GM19025 (cell line): ENCODE results near the gene NBPF4.
"Not testable (repeated sequence)": the region's sequence is repeated elsewhere in the genome, so short reads cannot be mapped to it uniquely, and the experiment has no call there.

ENCODE experiments used
- ATAC-seq: cut with Tn5 transposase; IDR thresholded peaks from one replicate; pipeline ENCODE4 v1.9.1; 2021; ENCODE audit warnings: mild to moderate bottlenecking, low read depth, moderate library complexity; ENCODE audit not compliant: unreplicated experiment

Gene NBPF4

GRCh38 chr1:108243976-108244375, at the start of gene NBPF4:
TSS of gene NBPF4 (minus strand) at chr1:108244076. CDS start at chr1:108243761, 315 bp downstream.
- not testable (repeated sequence) for ATAC-seq

DNA sequence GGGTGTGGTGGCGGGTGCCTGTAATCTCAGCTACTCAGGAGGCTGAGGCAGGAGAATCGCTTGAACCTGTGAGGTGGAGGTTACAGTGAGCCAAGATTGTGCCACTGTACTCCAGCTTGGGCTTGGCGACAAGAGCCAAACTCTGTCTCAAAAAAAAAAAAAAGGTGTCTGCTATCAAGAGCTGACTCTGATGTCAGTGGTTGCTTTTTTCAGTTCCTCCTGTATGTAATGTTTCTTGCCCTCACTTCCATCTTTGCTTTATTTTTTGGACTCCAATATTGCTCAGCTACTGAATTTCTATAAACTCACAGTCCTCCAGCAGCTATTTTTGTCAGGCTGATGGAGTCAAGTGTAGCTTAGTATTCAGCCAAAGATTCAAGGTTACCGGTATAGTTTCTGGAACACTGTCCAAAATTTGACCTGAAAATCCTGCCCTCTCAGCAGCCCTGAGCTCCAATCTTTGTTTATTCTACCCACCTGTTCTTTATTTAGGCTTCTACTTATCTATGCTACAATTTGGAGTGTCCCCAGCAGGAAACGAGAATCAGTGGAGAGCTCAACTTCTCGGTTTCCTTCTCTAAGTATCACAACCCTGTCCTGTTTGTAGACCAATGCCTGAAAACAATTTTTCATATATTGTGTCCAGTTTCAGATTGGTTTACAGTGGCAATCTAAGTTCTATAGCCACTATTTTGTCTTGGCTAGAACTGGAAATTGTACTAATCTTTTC, 38.8 kb upstream of the NBPF4 start:
- not testable (repeated sequence) for ATAC-seq

DNA sequence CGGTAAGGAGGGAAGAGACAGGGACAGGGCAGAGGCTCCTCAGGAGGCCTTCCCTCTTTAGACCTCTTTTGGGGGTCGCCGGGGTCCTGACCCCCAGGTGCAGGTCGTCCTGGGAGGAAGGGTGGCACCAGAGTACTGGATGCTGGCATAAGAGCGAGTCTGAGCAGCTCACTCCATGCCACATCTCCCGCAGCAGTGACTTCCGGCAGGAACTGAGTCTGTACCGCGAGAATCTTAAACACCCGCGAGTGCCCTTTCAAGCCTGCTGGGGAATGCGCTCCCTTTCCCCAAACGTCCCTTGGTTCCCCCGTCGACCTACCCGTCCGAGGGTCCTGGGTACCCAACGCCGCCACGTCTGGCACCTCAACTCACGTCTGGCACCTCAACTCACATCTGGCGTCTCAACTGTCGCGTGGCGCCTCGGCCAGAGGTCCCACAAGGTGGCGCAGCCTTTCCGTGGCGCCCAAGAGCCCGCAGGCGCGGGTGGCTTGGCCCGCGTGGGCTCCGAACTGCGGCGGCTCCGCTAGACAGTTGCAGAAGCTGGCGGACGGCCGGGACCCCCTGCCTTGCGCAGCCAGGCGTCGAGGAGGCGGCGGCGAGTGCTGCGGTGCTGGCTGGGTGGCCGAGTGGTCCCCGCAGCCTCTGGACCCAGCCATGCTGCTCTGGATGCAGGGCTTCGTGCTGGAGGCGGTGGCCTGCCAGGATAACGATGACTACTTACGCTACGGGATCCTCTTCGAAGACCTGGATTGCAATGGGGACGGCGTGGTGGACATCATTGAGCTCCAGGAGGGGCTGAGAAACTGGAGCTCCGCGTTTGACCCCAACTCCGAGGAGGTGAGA, 28.8 kb upstream of the NBPF4 start:
- ATAC-seq, result peak; percentile 63

DNA sequence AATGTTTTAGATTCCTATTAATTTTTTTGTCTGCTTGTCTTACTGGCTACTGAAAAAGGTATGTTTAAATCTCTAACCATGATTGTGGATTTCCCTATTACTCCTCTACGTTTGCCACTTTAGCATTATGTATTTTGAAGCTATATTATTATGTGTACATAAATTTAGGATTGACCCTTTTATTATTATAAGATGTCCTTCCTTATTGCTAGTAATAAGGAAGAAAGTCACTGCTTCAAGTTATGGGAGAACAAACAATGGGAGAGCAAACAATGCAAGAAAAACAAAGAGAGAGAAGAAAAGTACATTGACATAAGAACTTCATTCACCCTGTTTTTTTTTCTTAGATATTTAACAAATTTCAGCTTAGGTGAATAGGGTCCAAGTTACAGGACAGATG, 23.2 kb upstream of the NBPF4 start:
- not testable (repeated sequence) for ATAC-seq

- ATAC-seq, result not testable (repeated sequence)
Measured at GRCh38 chr1:108261967-108262366, 18.1 kb upstream of the NBPF4 start.

DNA sequence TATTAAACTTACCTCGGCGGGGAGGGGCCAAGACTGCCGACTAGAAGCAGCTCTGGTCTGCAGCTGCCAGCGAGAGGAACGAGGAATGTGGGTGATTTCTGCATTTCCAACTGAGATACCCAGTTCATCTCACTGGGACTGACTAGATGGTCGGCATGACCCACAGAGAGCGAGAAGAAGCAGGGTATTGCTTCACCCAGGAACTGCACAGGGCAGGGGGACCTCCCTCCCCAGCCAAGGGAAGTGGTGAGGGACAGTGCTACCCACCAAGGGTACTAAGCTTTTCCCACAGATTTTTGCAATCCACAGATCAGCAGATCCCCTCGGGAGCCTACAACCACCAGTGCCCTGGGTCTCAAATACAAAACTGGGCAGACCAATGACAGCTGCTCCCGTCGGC, 17.6 kb upstream of the NBPF4 start:
- ATAC-seq, result not testable (repeated sequence)

- ATAC-seq, result not testable (repeated sequence)
Measured at GRCh38 chr1:108260578-108261259, 16.8 kb upstream of the NBPF4 start.

DNA sequence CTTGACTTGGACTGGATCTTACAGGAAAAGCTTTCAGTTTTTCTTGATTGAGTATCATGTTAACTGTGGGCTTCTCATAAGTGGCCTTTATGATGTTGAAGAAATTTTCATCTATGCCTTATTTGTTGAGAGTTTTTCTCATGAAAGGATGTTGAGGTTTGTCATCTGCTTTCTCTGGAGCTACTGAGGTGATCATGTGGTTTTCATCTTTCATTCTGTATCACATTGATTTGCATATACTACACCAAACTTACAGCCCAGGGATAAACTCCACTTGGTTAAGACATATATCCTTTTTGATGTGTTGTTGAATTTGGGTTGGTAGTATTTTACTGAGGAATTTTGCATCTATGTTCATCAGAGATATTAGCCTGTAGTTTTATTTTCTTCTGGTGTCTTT, 11.6 kb upstream of the NBPF4 start:
- ATAC-seq, result not testable (repeated sequence)

GRCh38 chr1:108239426-108239825, 4.5 kb downstream of the NBPF4 start:
- ATAC-seq, result not testable (repeated sequence)

- not testable (repeated sequence) for ATAC-seq
Measured at GRCh38 chr1:108235308-108235707, 8.6 kb downstream of the NBPF4 start.

DNA sequence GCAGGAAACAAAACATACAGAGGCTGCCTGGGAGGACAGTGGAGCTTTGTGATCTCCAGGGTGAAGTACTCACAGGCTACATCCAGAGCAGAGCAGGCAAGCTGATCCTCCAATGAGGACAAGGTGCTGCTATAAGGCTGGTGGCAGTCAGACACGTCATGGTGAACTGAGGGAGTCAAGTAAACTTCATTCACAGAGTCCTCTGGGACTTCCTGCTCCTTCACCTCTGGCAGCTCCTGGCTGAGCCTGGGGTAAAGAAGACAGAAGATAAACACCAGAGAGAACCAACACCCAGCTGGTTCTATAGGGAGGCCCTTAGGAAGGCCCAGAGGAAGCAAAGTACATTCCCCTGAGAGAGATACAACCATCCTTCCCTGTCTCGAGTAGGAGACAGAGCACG, 11.7 kb downstream of the NBPF4 start:
- ATAC-seq, result not testable (repeated sequence)

DNA sequence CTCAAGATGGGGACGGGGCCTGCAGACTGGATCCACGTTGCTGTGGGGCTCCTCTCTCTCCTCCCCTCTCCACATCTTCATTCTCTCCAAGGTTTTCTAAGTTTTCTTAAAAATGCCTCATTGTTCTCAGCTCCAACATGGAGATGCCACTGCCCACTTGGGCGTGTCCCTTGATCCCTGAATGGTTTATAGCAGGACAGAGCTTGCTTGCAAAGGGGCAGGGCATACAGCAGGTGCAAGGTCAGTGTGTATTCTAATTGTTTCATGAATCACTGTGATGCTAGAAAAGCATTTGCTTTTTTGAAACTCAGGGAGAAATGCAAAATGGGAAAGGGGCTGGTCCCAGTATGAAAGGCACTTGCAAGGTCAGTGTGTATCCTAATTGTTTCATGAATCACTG, 13.9 kb downstream of the NBPF4 start:
- ATAC-seq, result not testable (repeated sequence)

GRCh38 chr1:108227772-108228171, 16.1 kb downstream of the NBPF4 start:
- not testable (repeated sequence) for ATAC-seq

GRCh38 chr1:108226855-108227254, 17.0 kb downstream of the NBPF4 start:
- not testable (repeated sequence) for ATAC-seq

DNA sequence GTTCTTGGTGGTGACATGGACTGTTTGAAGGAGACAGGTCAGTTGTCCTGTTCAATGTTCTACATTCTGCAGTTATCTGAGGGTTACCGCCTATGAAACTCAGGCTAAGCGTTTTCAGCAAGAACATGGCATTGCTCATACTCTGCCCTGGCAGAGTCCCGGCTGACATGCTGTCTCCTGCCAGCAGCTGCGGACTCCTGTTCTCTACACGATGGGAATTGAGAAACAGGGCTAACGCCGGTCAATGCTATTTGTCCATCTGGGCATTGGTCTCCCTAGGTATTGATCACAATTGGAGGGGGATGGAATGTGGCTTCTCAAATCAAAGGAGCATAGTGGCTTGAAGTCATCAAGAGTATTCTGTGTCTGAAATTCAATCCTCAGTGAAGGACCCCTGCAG, 20.6 kb downstream of the NBPF4 start:
- ATAC-seq, result not testable (repeated sequence)

GRCh38 chr1:108217515-108218174, 26.2 kb downstream of the NBPF4 start:
- not testable (repeated sequence) for ATAC-seq

DNA sequence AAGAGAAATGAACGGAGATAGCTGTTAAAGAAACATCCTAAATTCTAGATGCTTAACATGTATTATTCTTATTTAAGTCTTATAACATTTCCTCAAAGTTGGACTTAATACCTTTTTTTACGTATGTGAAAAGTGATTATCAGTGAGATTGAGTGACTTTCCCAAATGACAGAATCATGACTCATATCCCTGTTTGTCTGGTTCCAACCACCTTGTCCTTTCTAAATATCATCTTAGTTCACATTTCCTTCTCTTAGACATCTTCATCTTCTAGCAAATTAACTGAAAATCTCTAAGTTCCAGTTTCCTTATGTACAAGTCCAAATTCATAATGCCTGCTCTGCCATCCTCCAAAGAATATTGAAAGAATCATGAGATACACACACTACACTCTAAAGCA, 26.9 kb downstream of the NBPF4 start:
- ATAC-seq, result not testable (repeated sequence)

GRCh38 chr1:108216028-108216890, 27.6 kb downstream of the NBPF4 start:
- ATAC-seq, result not testable (repeated sequence)
